PC-9 (cell line): ENCODE results near the gene CD8B2.

ENCODE experiments used
- CTCF ChIP-seq: fragments of 200-600 bp; sonication (generic); conservative IDR thresholded peaks from 2 replicates; pipeline ENCODE4 v1.6.1; 2017; ENCODE audit warnings: mixed run types, antibody characterized with exemption, mild to moderate bottlenecking, moderate library complexity
- EZH2 ChIP-seq: fragments of 200-600 bp; sonication (generic); IDR thresholded peaks from 2 replicates; pipeline ENCODE4 v1.8.0; 2017; ENCODE audit warnings: antibody characterized with exemption, low read depth

GRCh38 chr2:106562268-106563186 lies 75.4 kb downstream of the CD8B2 start:
- TF ChIP-seq CTCF (no peak), EZH2 (no peak)
